Cardiac muscle cell (in vitro differentiated cells and primary cell): Measurements from ENCODE around the gene ITGA3. TPM values are rescaled to one million over a fixed set of nuclear protein-coding genes. Genes with fewer than 3 reads are reported as not detected.

ENCODE experiments used
- DNase-seq, 2 donors: peaks; one replicate each; pipeline versions ENCODE4 v3.0.0 to v3.0.0-alpha.2; 2010 to 2017; ENCODE audit warnings: low read depth in 1 of 2, low spot score in 1 of 2
- H3K27ac ChIP-seq: fragments of 200-600 bp; sonication (generic); 2 replicates; pipeline ENCODE4 v1.5.1; 2016
- H3K27me3 ChIP-seq: fragments of 200-600 bp; sonication (generic); 2 replicates; pipeline ENCODE4 v1.6.0; 2016; ENCODE audit warnings: control low read depth
- H3K36me3 ChIP-seq: fragments of 200-600 bp; sonication (generic); 2 replicates; pipeline ENCODE4 v1.5.1; 2016; ENCODE audit warnings: control low read depth
- H3K4me1 ChIP-seq: fragments of 200-600 bp; sonication (generic); 2 replicates; pipeline ENCODE4 v1.8.1; 2017; ENCODE audit warnings: low read depth, mild to moderate bottlenecking, mixed run types
- H3K4me3 ChIP-seq: fragments of 200-600 bp; sonication (generic); 2 replicates; pipeline ENCODE4 v1.5.1; 2016; ENCODE audit warnings: mild to moderate bottlenecking
- H3K9me3 ChIP-seq: fragments of 200-600 bp; sonication (generic); 2 replicates; pipeline ENCODE4 v1.5.1; 2017; ENCODE audit warnings: low read depth, mild to moderate bottlenecking, control low read depth
- polyA plus RNA-seq: library from polyadenylated mRNA; unstranded; fragments of >200 nt; fragmentation: Nextera tagmentation; extraction: Ambion mirVana; gene quantifications from 2 replicates; pipeline ENCODE4 v1.2.1, GENCODE V29; 2016
- total RNA-seq: library from RNA; depleted of rRNA; stranded (reverse); fragments of >200 nt; gene quantifications from 2 replicates; pipeline ENCODE4 v1.2.3, GENCODE V29; 2016
- TF ChIP-seq, protein P1 (sequence below): IDR thresholded peaks from 2 replicates; pipeline ENCODE4 v1.5.1; 2012; ENCODE audit warnings: low read depth, mild to moderate bottlenecking, low read length

The ITGA3 gene
- total and polyA plus RNA-seq, 2 experiments from 2014 or later = 20.5 to 41.9 TPM

- Histone ChIP-seq H3K4me3 (no peak overlapping the region), H3K27me3 (peaks cover 7% of the 10 kb centered on the region), H3K27ac (no peak overlapping the region), H3K36me3 (peaks cover 41% of the 10 kb centered on the region), H3K4me1 (peaks cover 9% of the 10 kb centered on the region), H3K9me3 (no peaks in the 10 kb centered on the region)
- TF ChIP-seq, protein P1, sequence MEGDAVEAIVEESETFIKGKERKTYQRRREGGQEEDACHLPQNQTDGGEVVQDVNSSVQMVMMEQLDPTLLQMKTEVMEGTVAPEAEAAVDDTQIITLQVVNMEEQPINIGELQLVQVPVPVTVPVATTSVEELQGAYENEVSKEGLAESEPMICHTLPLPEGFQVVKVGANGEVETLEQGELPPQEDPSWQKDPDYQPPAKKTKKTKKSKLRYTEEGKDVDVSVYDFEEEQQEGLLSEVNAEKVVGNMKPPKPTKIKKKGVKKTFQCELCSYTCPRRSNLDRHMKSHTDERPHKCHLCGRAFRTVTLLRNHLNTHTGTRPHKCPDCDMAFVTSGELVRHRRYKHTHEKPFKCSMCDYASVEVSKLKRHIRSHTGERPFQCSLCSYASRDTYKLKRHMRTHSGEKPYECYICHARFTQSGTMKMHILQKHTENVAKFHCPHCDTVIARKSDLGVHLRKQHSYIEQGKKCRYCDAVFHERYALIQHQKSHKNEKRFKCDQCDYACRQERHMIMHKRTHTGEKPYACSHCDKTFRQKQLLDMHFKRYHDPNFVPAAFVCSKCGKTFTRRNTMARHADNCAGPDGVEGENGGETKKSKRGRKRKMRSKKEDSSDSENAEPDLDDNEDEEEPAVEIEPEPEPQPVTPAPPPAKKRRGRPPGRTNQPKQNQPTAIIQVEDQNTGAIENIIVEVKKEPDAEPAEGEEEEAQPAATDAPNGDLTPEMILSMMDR = no peak
- no peak for DNase-seq
Measured at GRCh38 chr17:50135316-50136095, 79.6 kb downstream of the ITGA3 start.

DNA sequence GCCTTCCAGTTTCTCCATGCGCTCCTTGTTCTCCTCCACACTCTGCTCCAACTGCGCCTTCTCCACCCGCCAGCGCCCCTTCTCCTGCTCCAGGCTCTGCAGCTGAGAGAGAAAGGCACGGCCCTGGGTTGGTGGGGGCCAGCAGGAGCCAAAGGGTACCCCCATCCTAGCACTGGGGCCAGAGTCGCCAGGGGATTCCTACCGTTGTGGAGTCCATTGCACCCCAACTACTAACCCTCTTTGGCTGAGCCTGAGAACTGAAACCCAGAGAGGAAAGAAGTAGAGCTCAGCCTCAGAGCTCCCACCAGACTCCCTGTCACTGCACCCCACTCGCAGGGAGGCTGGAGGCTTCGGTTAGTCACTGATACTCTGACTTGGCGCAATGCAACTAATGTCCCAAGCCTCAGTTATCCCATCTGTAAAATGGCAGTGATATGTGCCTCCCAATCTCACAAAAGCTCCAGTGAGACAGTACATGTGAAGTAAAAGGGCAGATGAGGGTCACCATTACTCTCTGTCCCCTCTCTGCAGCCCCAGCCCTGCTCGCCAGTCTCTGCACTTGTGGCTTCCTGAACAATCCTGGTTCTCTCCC is 80.3 kb downstream of the ITGA3 start:
- Histone ChIP-seq H3K9me3 (no peaks in the 10 kb centered on the region), H3K36me3 (peaks cover 41% of the 10 kb centered on the region), H3K27me3 (peaks cover under 1% of the 10 kb centered on the region), H3K4me3 (no peak overlapping the region), H3K4me1 (peaks cover 9% of the 10 kb centered on the region), H3K27ac (no peak overlapping the region)
- no peak for DNase-seq
- TF ChIP-seq, protein P1 = no peak

DNA sequence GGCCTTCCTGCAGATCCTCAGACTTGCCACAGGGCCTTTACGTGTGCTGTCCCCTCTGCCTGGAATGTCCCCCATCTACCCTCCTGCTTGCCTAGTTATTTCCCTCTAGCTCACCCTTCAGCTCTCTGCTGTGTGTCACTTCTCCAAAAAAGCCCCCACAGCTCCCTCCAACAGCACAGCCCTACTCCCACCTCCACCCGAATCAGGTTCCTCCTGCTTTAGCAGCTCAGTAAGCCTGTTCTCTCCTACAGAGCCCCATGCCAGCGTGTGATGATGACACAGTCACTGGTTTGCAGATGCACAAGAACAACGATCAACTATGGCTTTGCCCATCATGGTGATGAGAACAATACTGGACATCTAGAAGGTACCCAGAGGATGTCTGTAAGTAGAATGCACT is 81.1 kb downstream of the ITGA3 start:
- no peak overlapping the region for H3K27ac ChIP-seq
- H3K4me1 ChIP-seq = peaks cover 9% of the 10 kb centered on the region
- no peaks in the 10 kb centered on the region for H3K9me3 ChIP-seq
- no peak overlapping the region for H3K4me3 ChIP-seq
- H3K27me3 ChIP-seq = no peaks in the 10 kb centered on the region
- no peak for DNase-seq
- TF ChIP-seq, protein P1 = no peak
- H3K36me3 ChIP-seq = peaks cover 41% of the 10 kb centered on the region

DNA sequence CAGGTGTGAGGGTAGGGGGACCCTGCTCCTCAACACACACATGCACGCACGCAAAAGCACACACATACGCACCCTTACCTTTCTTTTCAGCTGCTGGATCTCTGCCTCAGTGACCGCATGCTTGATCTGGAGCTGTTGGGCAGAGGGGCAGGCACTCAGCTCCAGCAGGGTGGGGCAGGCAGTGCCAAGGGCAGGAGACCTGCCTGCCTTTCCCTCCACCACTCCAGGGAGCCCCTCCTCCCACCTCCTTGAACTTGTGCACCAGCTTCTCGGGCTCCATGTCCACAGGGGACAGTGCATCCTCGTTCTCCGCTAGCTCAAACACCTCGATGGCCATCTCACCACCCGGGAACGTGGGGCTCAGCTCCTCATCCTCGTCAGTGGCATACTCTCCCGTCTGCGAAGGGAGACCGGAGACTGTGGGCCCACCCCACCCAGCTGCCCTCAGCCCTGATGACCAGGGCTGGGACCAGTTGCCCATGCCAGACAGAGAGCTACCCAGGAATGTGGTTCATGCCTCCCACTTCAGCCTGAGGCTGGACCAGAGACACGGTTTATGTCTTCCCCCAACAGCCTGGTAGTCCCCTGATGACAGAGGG is 83.4 kb downstream of the ITGA3 start:
- TF ChIP-seq, protein P1 = no peak

More for the DNA sequence above, 83.4 kb downstream of the ITGA3 start:
- H3K4me3 ChIP-seq = no peak overlapping the region
- DNase-seq = no peak
- no peaks in the 10 kb centered on the region for H3K27me3 ChIP-seq
- no peaks in the 10 kb centered on the region for H3K4me1 ChIP-seq
- no peak overlapping the region for H3K27ac ChIP-seq
- H3K9me3 ChIP-seq = no peaks in the 10 kb centered on the region
- peaks cover 55% of the 10 kb centered on the region for H3K36me3 ChIP-seq

Other genes starting within 250 kb of the ITGA3 start
- gene TAC4, start 208.0 kb upstream of the ITGA3 start, total RNA-seq = not detected in 2 replicates
- gene TAC4, start 208.0 kb upstream of the ITGA3 start, polyA plus RNA-seq = 0.78 TPM in 1 of 2 replicates, not detected in the other
- 0.53 and 0.60 TPM in 2 replicates for gene DLX4, start 86.9 kb upstream of the ITGA3 start, total RNA-seq
- gene DLX4, start 86.9 kb upstream of the ITGA3 start, polyA plus RNA-seq = 0.86 and 1.3 TPM in 2 replicates
- 0.14 and 0.63 TPM in 2 replicates for gene DLX3, start 60.9 kb upstream of the ITGA3 start, total RNA-seq
- gene DLX3, start 60.9 kb upstream of the ITGA3 start, polyA plus RNA-seq = 1.1 and 2.1 TPM in 2 replicates
- 79.5 and 88.5 TPM in 2 replicates for gene PDK2, start 39.2 kb downstream of the ITGA3 start, total RNA-seq
- 146 and 156 TPM in 2 replicates for gene PDK2, start 39.2 kb downstream of the ITGA3 start, polyA plus RNA-seq
- 1.2 and 2.8 TPM in 2 replicates for gene SAMD14, start 74.0 kb downstream of the ITGA3 start, total RNA-seq
- gene SAMD14, start 74.0 kb downstream of the ITGA3 start, polyA plus RNA-seq = 2.0 and 2.5 TPM in 2 replicates
- gene PPP1R9B, start 94.6 kb downstream of the ITGA3 start, total RNA-seq = 45.6 and 59.4 TPM in 2 replicates
- gene PPP1R9B, start 94.6 kb downstream of the ITGA3 start, polyA plus RNA-seq = 6.0 and 6.2 TPM in 2 replicates
- gene SGCA, start 109.9 kb downstream of the ITGA3 start, total RNA-seq = 57.5 and 63.3 TPM in 2 replicates
- gene SGCA, start 109.9 kb downstream of the ITGA3 start, polyA plus RNA-seq = 69.9 and 90.6 TPM in 2 replicates
- gene COL1A1, start 145.5 kb downstream of the ITGA3 start, total RNA-seq = 80.6 and 127 TPM in 2 replicates
- 212 and 261 TPM in 2 replicates for gene COL1A1, start 145.5 kb downstream of the ITGA3 start, polyA plus RNA-seq
- gene TMEM92, start 218.4 kb downstream of the ITGA3 start, total RNA-seq = 14.2 and 30.0 TPM in 2 replicates
- 17.3 and 22.6 TPM in 2 replicates for gene TMEM92, start 218.4 kb downstream of the ITGA3 start, polyA plus RNA-seq